DMS114 treated with DMSO at 0.1 percent for 48 hours (cell line): ENCODE results near the gene PDF.

Source experiments
- DNase-seq: peaks from one replicate; lab custom pipeline; 2025; ENCODE audit not compliant: unreplicated experiment; lab: John Stamatoyannopoulos, UW

Gene PDF

DNA sequence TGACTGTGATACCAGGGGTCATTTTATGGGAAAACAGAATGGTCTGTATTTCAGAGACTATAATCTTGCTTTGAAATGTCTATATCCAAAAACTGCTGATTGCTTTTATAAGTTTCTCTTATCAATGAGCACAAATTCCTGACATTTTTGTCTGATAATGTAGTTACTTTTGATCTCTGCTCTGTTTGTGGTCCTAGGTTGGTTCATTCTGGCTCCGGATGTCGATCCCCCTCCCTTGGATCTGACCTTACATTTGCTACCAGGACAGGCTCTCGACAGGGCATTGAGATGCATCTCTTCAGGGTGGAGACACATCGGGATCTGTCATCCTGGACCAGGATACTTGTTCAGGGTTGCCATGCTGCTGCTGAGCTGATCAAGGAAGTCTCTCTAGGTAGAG, 46.5 kb downstream of the PDF start:
- no peak for DNase-seq

DNA sequence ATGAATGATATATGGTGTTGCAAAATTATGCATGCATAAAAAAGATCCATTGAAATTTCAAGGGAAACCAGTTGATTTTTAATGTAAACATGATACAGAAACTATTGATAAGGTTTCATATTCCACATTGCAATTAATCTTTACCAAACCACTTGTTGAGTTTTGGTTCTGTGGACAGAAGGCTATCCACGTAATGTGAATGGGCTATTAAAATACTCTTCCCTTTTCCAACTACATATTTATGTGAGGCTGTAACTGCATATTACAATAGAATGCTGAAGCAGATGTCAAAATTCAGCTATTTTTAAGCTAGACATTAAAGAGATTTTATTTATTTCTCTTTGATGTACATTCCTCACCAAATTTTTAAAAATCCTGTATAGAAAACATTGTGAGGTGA, 53.0 kb downstream of the PDF start:
- DNase-seq: no peak
